NT2/D1 (cell line): ENCODE results near the gene BMP2K.

Source experiments
- SUZ12 ChIP-seq: IDR thresholded peaks from 2 replicates; pipeline ENCODE4 v1.6.1; 2011; ENCODE audit not compliant: insufficient read length, insufficient read depth; ENCODE audit errors: extremely low read depth
- YY1 ChIP-seq: IDR thresholded peaks from 2 replicates; pipeline ENCODE4 v1.6.1; 2011; ENCODE audit not compliant: insufficient read length, insufficient read depth
- ZNF274 ChIP-seq: IDR thresholded peaks from 2 replicates; pipeline ENCODE4 v1.6.1; 2011; ENCODE audit warnings: mild to moderate bottlenecking, low read depth, low read length

DNA sequence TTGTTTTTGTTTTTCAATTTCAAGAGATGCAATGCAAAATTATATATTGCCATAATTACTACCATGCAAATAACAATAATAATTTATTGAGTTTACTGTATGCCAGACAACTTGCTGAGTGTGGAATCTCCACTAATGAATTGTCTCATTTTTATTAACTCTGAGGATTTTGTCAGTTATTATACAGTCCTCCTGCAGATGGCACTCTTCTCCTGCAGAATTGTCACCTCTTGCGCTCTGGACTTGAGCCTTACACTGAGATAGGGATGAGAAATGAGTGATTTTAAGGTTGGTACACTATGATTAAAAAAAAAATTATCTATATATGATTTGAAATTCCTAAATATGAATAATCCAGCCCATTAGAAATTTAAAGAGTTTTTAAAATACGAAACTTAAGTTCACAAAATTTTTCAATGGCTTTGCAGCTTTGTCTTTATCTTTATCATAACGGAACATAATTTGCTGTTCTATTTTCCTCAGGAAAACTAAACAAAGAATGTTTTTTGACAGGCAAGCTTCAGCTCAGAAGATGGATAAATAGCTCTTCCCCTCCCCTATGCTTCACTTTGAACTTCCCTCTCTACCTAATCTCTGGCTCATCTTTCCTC is 175.8 kb downstream of the BMP2K start:
- no peak for TF ChIP-seq YY1
- TF ChIP-seq SUZ12 = no peak
- TF ChIP-seq ZNF274 = no peak
